CD4-positive, alpha-beta T cell (primary cell): ENCODE measurements around the gene PCLO. TPM values are rescaled to one million over a fixed set of nuclear protein-coding genes. Genes with fewer than 3 reads are reported as not detected.
"Not testable (repeated sequence)": the region's sequence is repeated elsewhere in the genome, so short reads cannot be mapped to it uniquely, and the experiment has no call there.

Source experiments
- ATAC-seq: fragments of 200-7000 bp; cut with Tn5 transposase; one replicate; pipeline ENCODE4 v1.10.0; 2022; ENCODE audit warnings: mild to moderate bottlenecking; ENCODE audit not compliant: poor library complexity
- CTCF ChIA-PET: fragments of 350-600 bp; sonication (Branson Sonifier 250); formaldehyde crosslinking; loops from one replicate; lab custom pipeline; 2021; ENCODE audit warnings: antibody characterized with exemption, inconsistent platforms; lab: Charles Lee
- POLR2A ChIA-PET: fragments of 350-600 bp; sonication (Branson Sonifier 250); formaldehyde crosslinking; loops from one replicate; lab custom pipeline; 2021; ENCODE audit warnings: antibody characterized with exemption, inconsistent platforms; lab: Charles Lee
- DNase-seq, 14 experiments: peaks; one replicate each; pipeline ENCODE4 v3.0.0-alpha.2; 2013 to 2020; ENCODE audit warnings: mixed read lengths in 2 of 14
- H3K27ac ChIP-seq, 2 donors: one replicate each; pipeline versions ENCODE4 v1.5.1 to v1.7.0; 2013; ENCODE audit warnings: low read length in 2 of 2, low read depth in 1 of 2, mild to moderate bottlenecking in 1 of 2
- H3K27me3 ChIP-seq, 2 experiments: 1 replicate in 1 of 2; 2 replicates in 1 of 2; pipeline versions ENCODE4 v1.6.1 to v1.7.0; 2013; ENCODE audit warnings: low read length in 2 of 2, control low read depth in 1 of 2, mild to moderate bottlenecking in 1 of 2, moderate library complexity in 1 of 2; ENCODE audit not compliant: insufficient read depth in 2 of 2, control insufficient read depth in 1 of 2
- H3K36me3 ChIP-seq: one replicate; pipeline ENCODE4 v1.6.1; 2013; ENCODE audit warnings: low read length, control low read depth; ENCODE audit not compliant: insufficient read depth
- H3K4me1 ChIP-seq: one replicate; pipeline ENCODE4 v1.6.1; 2013; ENCODE audit warnings: low read length, control low read depth; ENCODE audit not compliant: insufficient read depth
- H3K4me3 ChIP-seq: one replicate; pipeline ENCODE4 v1.5.1; 2013; ENCODE audit warnings: mild to moderate bottlenecking, low read length, moderate library complexity
- H3K9me3 ChIP-seq, 2 experiments: 1 replicate in 1 of 2; 2 replicates in 1 of 2; pipeline versions ENCODE4 v1.6.1 to v1.7.0; 2013; ENCODE audit warnings: low read length in 2 of 2, mild to moderate bottlenecking in 2 of 2, control low read depth in 1 of 2, moderate library complexity in 1 of 2; ENCODE audit not compliant: control insufficient read depth in 1 of 2, insufficient read depth in 1 of 2
- H3K27ac Mint-ChIP-seq: one replicate; pipeline ENCODE4 v1.8.0; 2020; ENCODE audit warnings: mixed read lengths
- H3K27me3 Mint-ChIP-seq: one replicate; pipeline ENCODE4 v1.8.0; 2021; ENCODE audit warnings: mixed read lengths
- H3K36me3 Mint-ChIP-seq: one replicate; pipeline ENCODE4 v1.8.0; 2021; ENCODE audit warnings: low read depth, mixed read lengths
- H3K4me1 Mint-ChIP-seq: one replicate; pipeline ENCODE4 v1.8.0; 2021; ENCODE audit warnings: low read depth, mixed read lengths
- H3K4me3 Mint-ChIP-seq: one replicate; pipeline ENCODE4 v1.8.0; 2020; ENCODE audit warnings: mild to moderate bottlenecking, mixed read lengths
- H3K9me3 Mint-ChIP-seq: one replicate; pipeline ENCODE4 v1.8.0; 2020; ENCODE audit warnings: mixed read lengths
- CTCF ChIP-seq: fragments of 200-600 bp; IDR thresholded peaks from one replicate; pipeline ENCODE4 v1.8.0; 2022; ENCODE audit warnings: antibody characterized with exemption, mild to moderate bottlenecking
- intact Hi-C, 2 experiments: fragments of 100-400 bp; cut with DNase I in 1 of 2; cut with micrococcal nuclease in 1 of 2; formaldehyde crosslinking; loops; one replicate each; pipeline versions ENCODE4 v1.15.1 to v1.9.0; 2023 to 2025; cut with DNase I, micrococcal nuclease
- total RNA-seq, 174 experiments: library from RNA in 2 of 174; stranded (reverse) in 2 of 174; gene quantifications; one replicate each; pipeline ENCODE4 v1.2.3 and lab custom pipeline; 2021 to 2026

PCLO gene
- total RNA-seq, 2 experiments from 2014 or later = not detected

GRCh38 chr7:83036721-83037380 lies 125.8 kb downstream of the PCLO start:
- Histone ChIP-seq H3K9me3 (no peaks in the 10 kb centered on the region), H3K4me1 (no peaks in the 10 kb centered on the region), H3K27me3 (no peaks in the 10 kb centered on the region), H3K36me3 (no peaks in the 10 kb centered on the region), H3K27ac (no peak overlapping the region), H3K4me3 (no peak overlapping the region)
- TF ChIP-seq CTCF = no peak
- peaks cover 7% of the 10 kb centered on the region for H3K9me3 Mint-ChIP-seq
- H3K27me3 Mint-ChIP-seq = no peaks in the 10 kb centered on the region
- H3K27ac Mint-ChIP-seq = no peak overlapping the region
- DNase-seq (no peak), ATAC-seq (no peak)
- CTCF ChIA-PET = no interaction called here
- POLR2A ChIA-PET = no interaction called here
- H3K4me3 Mint-ChIP-seq = no peak overlapping the region
- intact Hi-C loops = no loop called here
- H3K36me3 Mint-ChIP-seq = no peaks in the 10 kb centered on the region
- H3K4me1 Mint-ChIP-seq = no peaks in the 10 kb centered on the region

- Mint-ChIP-seq H3K4me1 (no peaks in the 10 kb centered on the region), H3K4me3 (no peak overlapping the region), H3K27ac (no peak overlapping the region), H3K9me3 (peaks cover 9% of the 10 kb centered on the region), H3K27me3 (no peaks in the 10 kb centered on the region), H3K36me3 (no peaks in the 10 kb centered on the region)
- Histone ChIP-seq H3K9me3 (peaks cover 0 to 3% of the 10 kb centered on the region in 2 experiments), H3K27me3 (no peaks in the 10 kb centered on the region), H3K4me3 (no peak overlapping the region), H3K4me1 (no peaks in the 10 kb centered on the region), H3K36me3 (no peaks in the 10 kb centered on the region), H3K27ac (no peak overlapping the region)
- no peak for TF ChIP-seq CTCF
- CTCF ChIA-PET = no interaction called here
- DNase-seq = no peak
- no peak for ATAC-seq
- intact Hi-C loops = no loop called here
- POLR2A ChIA-PET = no interaction called here
Measured at GRCh38 chr7:83036130-83036529, 126.6 kb downstream of the PCLO start.

GRCh38 chr7:83032195-83032594 lies 130.5 kb downstream of the PCLO start:
- no peaks in the 10 kb centered on the region for H3K36me3 Mint-ChIP-seq
- CTCF ChIA-PET = no interaction called here
- POLR2A ChIA-PET = no interaction called here

GRCh38 chr7:83023817-83024665 lies 138.6 kb downstream of the PCLO start:
- CTCF ChIA-PET = not testable (repeated sequence)

More at GRCh38 chr7:83032195-83032594, 130.5 kb downstream of the PCLO start:
- no peak for DNase-seq
- no peak for TF ChIP-seq CTCF
- peaks cover 13% of the 10 kb centered on the region for H3K9me3 Mint-ChIP-seq
- no peak for ATAC-seq
- H3K4me3 Mint-ChIP-seq = no peak overlapping the region
- no peaks in the 10 kb centered on the region for H3K27me3 Mint-ChIP-seq
- intact Hi-C loops = no loop called here
- no peak overlapping the region for H3K4me3 ChIP-seq
- H3K9me3 ChIP-seq = peaks cover 0 to 3% of the 10 kb centered on the region in 2 experiments
- H3K4me1 ChIP-seq = no peaks in the 10 kb centered on the region
- H3K27ac Mint-ChIP-seq = no peak overlapping the region
- no peak overlapping the region for H3K27ac ChIP-seq
- H3K4me1 Mint-ChIP-seq = no peaks in the 10 kb centered on the region
- H3K36me3 ChIP-seq = no peaks in the 10 kb centered on the region
- H3K27me3 ChIP-seq = no peaks in the 10 kb centered on the region

More at GRCh38 chr7:83023817-83024665, 138.6 kb downstream of the PCLO start:
- H3K4me1 ChIP-seq, DNase-seq, H3K36me3 Mint-ChIP-seq, ATAC-seq, POLR2A ChIA-PET, H3K4me1 Mint-ChIP-seq, H3K27me3 Mint-ChIP-seq, H3K27ac ChIP-seq, H3K4me3 Mint-ChIP-seq, H3K36me3 ChIP-seq, H3K9me3 ChIP-seq, H3K27me3 ChIP-seq, intact Hi-C loops, H3K27ac Mint-ChIP-seq, H3K4me3 ChIP-seq: not testable (repeated sequence)
- peaks cover 12% of the 10 kb centered on the region for H3K9me3 Mint-ChIP-seq
